Prostate gland (tissue), 2 donors: ENCODE measurements around the gene TTLL12. TPM values are rescaled to one million over a fixed set of nuclear protein-coding genes. Genes with fewer than 3 reads are reported as not detected.

ENCODE experiments used
- DNase-seq: peaks from one replicate; pipeline ENCODE4 v3.0.0-alpha.2; 2019; ENCODE audit warnings: low spot score
- H3K27ac ChIP-seq, 2 donors: fragments of 200-600 bp; sonication (generic); 2 replicates each; pipeline ENCODE4 v1.5.1; 2017 to 2019
- H3K27me3 ChIP-seq: fragments of 200-600 bp; sonication (generic); replicated peaks from 2 replicates; pipeline ENCODE4 v1.5.1; 2019; ENCODE audit not compliant: insufficient read depth
- H3K36me3 ChIP-seq, 2 donors: fragments of 200-600 bp; sonication (generic); 1 replicate in 1 of 2; 2 replicates in 1 of 2; pipeline versions ENCODE4 v1.5.1 to v1.8.1; 2017 to 2019
- H3K4me1 ChIP-seq: fragments of 200-600 bp; sonication (generic); replicated peaks from 2 replicates; pipeline ENCODE4 v1.5.1; 2019
- H3K4me3 ChIP-seq, 2 donors: fragments of 200-600 bp; sonication (generic); 2 replicates each; pipeline ENCODE4 v1.5.1; 2017 to 2019
- H3K9me3 ChIP-seq: fragments of 200-600 bp; sonication (generic); 2 replicates; pipeline ENCODE4 v1.5.1; 2017
- POLR2A ChIP-seq: fragments of 450-650 bp; IDR thresholded peaks from one replicate; pipeline ENCODE4 v1.6.1; 2016; ENCODE audit warnings: antibody characterized with exemption, mild to moderate bottlenecking
- POLR2AphosphoS5 ChIP-seq: sonication (generic); formaldehyde crosslinking; IDR thresholded peaks from one replicate; pipeline ENCODE4 v1.6.1; 2017; ENCODE audit warnings: antibody characterized with exemption
- WGBS: methylation state at CpG from one replicate; pipeline ENCODE4 v1.1.5; 2018; 5-methylcytosine and 5-hydroxymethylcytosine counted together
- intact Hi-C: fragments of 100-400 bp; cut with DNase I; formaldehyde crosslinking; loops from one replicate; pipeline ENCODE4 v1.14.2; 2022
- total RNA-seq, 2 donors: library from RNA; depleted of rRNA; stranded (reverse); fragments of >200 nt; gene quantifications; one replicate each; pipeline ENCODE4 v1.1.0, GENCODE V29; 2016
- TF ChIP-seq, protein P1 (sequence below), 4 experiments: fragments of 200-600 bp in 2 of 4; fragments of 450-650 bp in 2 of 4; sonication (generic) in 2 of 4; IDR thresholded peaks; 1 replicate in 3 of 4; 2 replicates in 1 of 4; pipeline ENCODE4 v1.5.1; 2016 to 2019; ENCODE audit warnings: antibody characterized with exemption in 4 of 4, mild to moderate bottlenecking in 2 of 4, moderate library complexity in 2 of 4

The TTLL12 gene
- total RNA-seq, 2 donors from 2014 or later: 62.5 to 118 TPM

GRCh38 chr22:43217285-43218030, 30.5 kb upstream of the TTLL12 start:
- Histone ChIP-seq H3K4me3 (no peak overlapping the region), H3K9me3 (no peaks in the 10 kb centered on the region), H3K27ac (no peak overlapping the region), H3K27me3 (no peaks in the 10 kb centered on the region), H3K36me3 (no peaks in the 10 kb centered on the region), H3K4me1 (no peaks in the 10 kb centered on the region)
- TF ChIP-seq POLR2A (no peak), POLR2AphosphoS5 (no peak)
- TF ChIP-seq, protein P1, sequence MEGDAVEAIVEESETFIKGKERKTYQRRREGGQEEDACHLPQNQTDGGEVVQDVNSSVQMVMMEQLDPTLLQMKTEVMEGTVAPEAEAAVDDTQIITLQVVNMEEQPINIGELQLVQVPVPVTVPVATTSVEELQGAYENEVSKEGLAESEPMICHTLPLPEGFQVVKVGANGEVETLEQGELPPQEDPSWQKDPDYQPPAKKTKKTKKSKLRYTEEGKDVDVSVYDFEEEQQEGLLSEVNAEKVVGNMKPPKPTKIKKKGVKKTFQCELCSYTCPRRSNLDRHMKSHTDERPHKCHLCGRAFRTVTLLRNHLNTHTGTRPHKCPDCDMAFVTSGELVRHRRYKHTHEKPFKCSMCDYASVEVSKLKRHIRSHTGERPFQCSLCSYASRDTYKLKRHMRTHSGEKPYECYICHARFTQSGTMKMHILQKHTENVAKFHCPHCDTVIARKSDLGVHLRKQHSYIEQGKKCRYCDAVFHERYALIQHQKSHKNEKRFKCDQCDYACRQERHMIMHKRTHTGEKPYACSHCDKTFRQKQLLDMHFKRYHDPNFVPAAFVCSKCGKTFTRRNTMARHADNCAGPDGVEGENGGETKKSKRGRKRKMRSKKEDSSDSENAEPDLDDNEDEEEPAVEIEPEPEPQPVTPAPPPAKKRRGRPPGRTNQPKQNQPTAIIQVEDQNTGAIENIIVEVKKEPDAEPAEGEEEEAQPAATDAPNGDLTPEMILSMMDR (IDR thresholded peaks at IDR 0.05): no peak
- 81% methylated on average over 31 of the region's 32 CpGs for WGBS
- no peak for DNase-seq
- intact Hi-C loops: no loop called here

DNA sequence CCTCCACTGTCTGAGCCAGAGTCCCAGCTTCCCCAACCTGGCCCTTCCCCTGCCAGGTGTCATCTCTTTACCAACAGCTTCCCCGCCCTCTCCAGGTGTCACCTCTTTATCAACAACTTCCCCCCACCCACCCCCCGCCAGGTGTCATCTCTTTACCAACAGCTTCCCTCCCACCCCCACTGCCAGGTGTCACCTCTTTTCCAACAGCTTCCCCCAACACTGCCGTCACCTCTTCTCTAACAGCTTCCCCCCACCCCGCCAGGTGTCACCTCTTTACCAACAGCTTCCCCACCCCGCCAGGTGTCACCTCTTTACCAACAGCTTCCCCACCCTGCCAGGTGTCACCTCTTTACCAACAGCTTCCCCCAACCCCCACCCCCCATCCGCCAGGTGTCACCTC, 29.8 kb upstream of the TTLL12 start:
- Histone ChIP-seq H3K27me3 (no peaks in the 10 kb centered on the region), H3K4me3 (no peak overlapping the region), H3K36me3 (no peaks in the 10 kb centered on the region), H3K4me1 (no peaks in the 10 kb centered on the region), H3K27ac (no peak overlapping the region), H3K9me3 (no peaks in the 10 kb centered on the region)
- TF ChIP-seq POLR2AphosphoS5 (no peak), POLR2A (no peak)
- TF ChIP-seq, protein P1 (IDR thresholded peaks at IDR 0.05): no peak
- 89% methylated on average over 6 of the region's 6 CpGs for WGBS
- intact Hi-C loops: no loop called here
- no peak for DNase-seq

- DNase-seq: no peak
- H3K9me3 ChIP-seq: no peaks in the 10 kb centered on the region
- 75% methylated on average over 4 of the region's 12 CpGs for WGBS
- no peaks in the 10 kb centered on the region for H3K27me3 ChIP-seq
- H3K36me3 ChIP-seq: no peaks in the 10 kb centered on the region
- intact Hi-C loops: no loop called here
- H3K4me1 ChIP-seq: no peaks in the 10 kb centered on the region
- no peak overlapping the region for H3K27ac ChIP-seq
- no peak overlapping the region for H3K4me3 ChIP-seq
- no peak for TF ChIP-seq POLR2A
- TF ChIP-seq, protein P1 (IDR thresholded peaks at IDR 0.05): no peak
- no peak for TF ChIP-seq POLR2AphosphoS5
Measured at GRCh38 chr22:43213962-43214361, 27.0 kb upstream of the TTLL12 start.

- intact Hi-C loops: no loop called here
- DNase-seq: no peak
- 18% methylated on average over 8 of the region's 8 CpGs for WGBS
- Histone ChIP-seq H3K9me3 (no peaks in the 10 kb centered on the region), H3K4me3 (no peak overlapping the region), H3K27ac (no peak overlapping the region), H3K36me3 (no peaks in the 10 kb centered on the region), H3K4me1 (no peaks in the 10 kb centered on the region), H3K27me3 (no peaks in the 10 kb centered on the region)
- TF ChIP-seq POLR2AphosphoS5: no peak
- TF ChIP-seq, protein P1 (IDR thresholded peaks at IDR 0.05): no peak
- no peak for TF ChIP-seq POLR2A
Measured at GRCh38 chr22:43213051-43213450, 26.1 kb upstream of the TTLL12 start.

GRCh38 chr22:43212434-43212952, 25.6 kb upstream of the TTLL12 start:
- intact Hi-C loops: no loop called here
- Histone ChIP-seq H3K27me3 (no peaks in the 10 kb centered on the region), H3K4me1 (no peaks in the 10 kb centered on the region), H3K27ac (no peak overlapping the region), H3K9me3 (no peaks in the 10 kb centered on the region), H3K4me3 (no peak overlapping the region), H3K36me3 (no peaks in the 10 kb centered on the region)
- no peak for TF ChIP-seq POLR2A
- WGBS: 90% methylated on average over 23 of the region's 23 CpGs
- no peak for DNase-seq
